Activated CD4-positive, alpha-beta memory T cell treated with anti-CD3 and anti-CD28 coated beads, Interleukin-2, amount 10 ng/mL, durations not matched to agents 7 days and 5 days (primary cell): ENCODE data around the gene IQSEC1. TPM values are rescaled to one million over a fixed set of nuclear protein-coding genes. Genes with fewer than 3 reads are reported as not detected.

Source experiments
- CTCF ChIA-PET: fragments of 350-600 bp; sonication (Branson Sonifier 250); formaldehyde crosslinking; loops from one replicate; lab custom pipeline; 2021; ENCODE audit warnings: antibody characterized with exemption, inconsistent platforms; lab: Charles Lee
- POLR2A ChIA-PET: fragments of 350-600 bp; sonication (Branson Sonifier 250); formaldehyde crosslinking; loops from one replicate; lab custom pipeline; 2021; ENCODE audit warnings: antibody characterized with exemption; lab: Charles Lee
- DNase-seq: peaks from one replicate; pipeline ENCODE4 v3.0.0-alpha.2; 2020
- H3K27ac Mint-ChIP-seq: one replicate; pipeline ENCODE4 v1.8.0; 2021; ENCODE audit warnings: mild to moderate bottlenecking, mixed read lengths
- H3K27me3 Mint-ChIP-seq: one replicate; pipeline ENCODE4 v1.8.0; 2021; ENCODE audit warnings: mixed read lengths
- H3K36me3 Mint-ChIP-seq: one replicate; pipeline ENCODE4 v1.8.0; 2021; ENCODE audit warnings: low read depth, mixed read lengths
- H3K4me1 Mint-ChIP-seq: one replicate; pipeline ENCODE4 v1.8.0; 2021; ENCODE audit warnings: mixed read lengths
- H3K4me3 Mint-ChIP-seq: one replicate; pipeline ENCODE4 v1.8.0; 2021; ENCODE audit warnings: mild to moderate bottlenecking, mixed read lengths
- H3K9me3 Mint-ChIP-seq: one replicate; pipeline ENCODE4 v1.8.0; 2021; ENCODE audit warnings: mixed read lengths
- total RNA-seq, 2 experiments: library from RNA; stranded (reverse); gene quantifications; one replicate each; pipeline ENCODE4 v1.2.3, GENCODE V29; 2021

IQSEC1 gene
- total RNA-seq, 2 experiments from 2014 or later = 99.8 to 100 TPM

- no peak for DNase-seq
- Mint-ChIP-seq H3K27ac (no peak overlapping the region), H3K27me3 (peaks cover 5% of the 10 kb centered on the region), H3K9me3 (no peaks in the 10 kb centered on the region), H3K4me3 (no peak overlapping the region), H3K4me1 (peaks cover 2% of the 10 kb centered on the region), H3K36me3 (no peaks in the 10 kb centered on the region)
- CTCF ChIA-PET = no interaction called here
- POLR2A ChIA-PET = interaction anchor here (1.6 kb wide), 1 partner anchor 23 kb away, joined by 4 read pairs; no protein-coding TSS in a partner anchor
These were observed 49.1 kb downstream of the IQSEC1 start for GRCh38 chr3:13023971-13024764.

GRCh38 chr3:13023235-13023970, 49.8 kb downstream of the IQSEC1 start:
- Mint-ChIP-seq H3K27me3 (peaks cover 5% of the 10 kb centered on the region), H3K9me3 (no peaks in the 10 kb centered on the region), H3K27ac (no peak overlapping the region), H3K4me3 (no peak overlapping the region), H3K36me3 (no peaks in the 10 kb centered on the region), H3K4me1 (peaks cover 2% of the 10 kb centered on the region)
- DNase-seq = no peak
- ChIA-PET POLR2A (interaction anchor here (0.6 to 1.6 kb wide), 4 partner anchors 8 to 24 kb away, joined by 3 to 4 read pairs (median 3); no protein-coding TSS in a partner anchor), CTCF (no interaction called here)

GRCh38 chr3:13022348-13023234, 50.6 kb downstream of the IQSEC1 start:
- POLR2A ChIA-PET = interaction anchor here (0.6 to 1.6 kb wide), 4 partner anchors 7 to 25 kb away, joined by 3 to 4 read pairs (median 3); no protein-coding TSS in a partner anchor
- no peak overlapping the region for H3K27ac Mint-ChIP-seq

GRCh38 chr3:13021141-13022114, 51.8 kb downstream of the IQSEC1 start:
- Mint-ChIP-seq H3K9me3 (no peaks in the 10 kb centered on the region), H3K27me3 (peaks cover under 1% of the 10 kb centered on the region), H3K27ac (no peak overlapping the region), H3K4me3 (no peak overlapping the region), H3K36me3 (no peaks in the 10 kb centered on the region), H3K4me1 (peaks cover 16% of the 10 kb centered on the region)
- CTCF ChIA-PET = interaction anchor here (0.9 kb wide), 1 partner anchor 11 kb away, joined by 3 read pairs; no protein-coding TSS in a partner anchor
- no peak for DNase-seq
- POLR2A ChIA-PET = no interaction called here

More at GRCh38 chr3:13022348-13023234, 50.6 kb downstream of the IQSEC1 start:
- H3K4me1 Mint-ChIP-seq = peaks cover 4% of the 10 kb centered on the region
- no peak overlapping the region for H3K4me3 Mint-ChIP-seq
- H3K9me3 Mint-ChIP-seq = no peaks in the 10 kb centered on the region
- CTCF ChIA-PET = no interaction called here
- peaks cover 5% of the 10 kb centered on the region for H3K27me3 Mint-ChIP-seq
- DNase-seq = no peak
- no peaks in the 10 kb centered on the region for H3K36me3 Mint-ChIP-seq

- H3K36me3 Mint-ChIP-seq = no peaks in the 10 kb centered on the region
- no peak for DNase-seq
- CTCF ChIA-PET = no interaction called here
- H3K4me3 Mint-ChIP-seq = no peak overlapping the region
- H3K27me3 Mint-ChIP-seq = no peaks in the 10 kb centered on the region
- POLR2A ChIA-PET = interaction anchor here (0.6 kb wide), 1 partner anchor 398 kb away, joined by 3 read pairs; no protein-coding TSS in a partner anchor
- H3K27ac Mint-ChIP-seq = no peak overlapping the region
- peaks cover 21% of the 10 kb centered on the region for H3K4me1 Mint-ChIP-seq
- no peaks in the 10 kb centered on the region for H3K9me3 Mint-ChIP-seq
These were observed 53.0 kb downstream of the IQSEC1 start for GRCh38 chr3:13020159-13020750.

- Mint-ChIP-seq H3K27ac (no peak overlapping the region), H3K9me3 (no peaks in the 10 kb centered on the region), H3K4me3 (no peak overlapping the region), H3K36me3 (peaks cover 4% of the 10 kb centered on the region), H3K27me3 (no peaks in the 10 kb centered on the region), H3K4me1 (peaks cover 21% of the 10 kb centered on the region)
- DNase-seq = no peak
- ChIA-PET POLR2A (no interaction called here), CTCF (no interaction called here)
These were observed 53.8 kb downstream of the IQSEC1 start for GRCh38 chr3:13019243-13020095.

GRCh38 chr3:13018561-13019242, 54.5 kb downstream of the IQSEC1 start:
- H3K36me3 Mint-ChIP-seq = peaks cover 8% of the 10 kb centered on the region
- peaks cover 23% of the 10 kb centered on the region for H3K4me1 Mint-ChIP-seq
- no peaks in the 10 kb centered on the region for H3K9me3 Mint-ChIP-seq
- ChIA-PET CTCF (no interaction called here), POLR2A (interaction anchor here (1.2 kb wide), 1 partner anchor 14 kb away, joined by 5 read pairs; no protein-coding TSS in a partner anchor)
- no peak for DNase-seq
- no peak overlapping the region for H3K27ac Mint-ChIP-seq
- no peak overlapping the region for H3K4me3 Mint-ChIP-seq
- H3K27me3 Mint-ChIP-seq = no peaks in the 10 kb centered on the region

- ChIA-PET CTCF (no interaction called here), POLR2A (interaction anchor here (1.0 to 1.2 kb wide), 2 partner anchors 13 to 23 kb away, joined by 3 to 5 read pairs; no protein-coding TSS in a partner anchor)
- no peak for DNase-seq
- H3K27ac Mint-ChIP-seq = no peak overlapping the region
- H3K4me1 Mint-ChIP-seq = peaks cover 30% of the 10 kb centered on the region
- no peaks in the 10 kb centered on the region for H3K27me3 Mint-ChIP-seq
- H3K36me3 Mint-ChIP-seq = peaks cover 15% of the 10 kb centered on the region
- no peak overlapping the region for H3K4me3 Mint-ChIP-seq
- H3K9me3 Mint-ChIP-seq = no peaks in the 10 kb centered on the region
These were observed 55.2 kb downstream of the IQSEC1 start for GRCh38 chr3:13018043-13018451.

- Mint-ChIP-seq H3K4me1 (peaks cover 33% of the 10 kb centered on the region), H3K27ac (peak overlapping the region; percentile 100), H3K27me3 (no peaks in the 10 kb centered on the region), H3K4me3 (peak overlapping the region; percentile 2), H3K9me3 (no peaks in the 10 kb centered on the region), H3K36me3 (peaks cover 17% of the 10 kb centered on the region)
- DNase-seq = no peak
- ChIA-PET CTCF (no interaction called here), POLR2A (interaction anchor here (1.0 to 1.2 kb wide), 3 partner anchors 13 to 48 kb away, joined by 3 to 5 read pairs (median 3); no protein-coding TSS in a partner anchor)
These were observed 55.7 kb downstream of the IQSEC1 start for GRCh38 chr3:13017361-13018042.
